OCI-LY3 (cell line): Measurements from ENCODE around the gene KLHL30.
A peak's percentile ranks its signal among the peaks of the same experiment; 100 is the strongest.

Experiments used
- H2AFZ ChIP-seq: fragments of 200-600, 300-600 bp; shearing (Covaris generic); 2 replicates; pipeline ENCODE4 v1.6.0; 2014; ENCODE audit warnings: antibody characterized with exemption, low read depth, low read length
- H3K27ac ChIP-seq: fragments of 200-600, 300-600 bp; sonication (generic); 2 replicates; pipeline ENCODE4 v1.5.1; 2014; ENCODE audit warnings: mild to moderate bottlenecking, low read length, moderate library complexity, mixed read lengths
- H3K27me3 ChIP-seq: fragments of 200-600, 300-600 bp; sonication (generic); 2 replicates; pipeline ENCODE4 v1.6.1; 2014; ENCODE audit warnings: low read depth, low read length, mixed read lengths
- H3K36me3 ChIP-seq: fragments of 200-600, 300-600 bp; sonication (generic); replicated peaks from 2 replicates; pipeline ENCODE3; 2014; ENCODE audit warnings: low read depth, low read length, mixed read lengths
- H3K4me1 ChIP-seq: fragments of 300-600, 200-600 bp; sonication (generic); 2 replicates; pipeline ENCODE4 v1.6.1; 2014; ENCODE audit warnings: low read length, mixed read lengths
- H3K4me2 ChIP-seq: fragments of 200-600, 300-600 bp; sonication (generic); 2 replicates; pipeline ENCODE4 v1.6.1; 2014; ENCODE audit warnings: low read length, mixed read lengths
- H3K4me3 ChIP-seq: fragments of 300-600, 200-600 bp; sonication (generic); 2 replicates; pipeline ENCODE4 v1.5.1; 2014; ENCODE audit warnings: antibody characterized with exemption, mild to moderate bottlenecking, low read length, moderate library complexity
- H3K79me2 ChIP-seq: fragments of 300-600, 200-600 bp; shearing (Covaris generic); 2 replicates; pipeline ENCODE4 v1.6.1; 2014; ENCODE audit warnings: mild to moderate bottlenecking, low read length, mixed read lengths
- H3K9ac ChIP-seq: fragments of 300-600, 200-600 bp; shearing (Covaris generic); 2 replicates; pipeline ENCODE4 v1.6.0; 2014; ENCODE audit warnings: mild to moderate bottlenecking, low read length, moderate library complexity
- H3K9me3 ChIP-seq: fragments of 200-600, 300-600 bp; shearing (Covaris generic); 2 replicates; pipeline ENCODE4 v1.6.1; 2014; ENCODE audit warnings: low read length, mixed read lengths; ENCODE audit not compliant: insufficient read depth
- H4K20me1 ChIP-seq: fragments of 200-600, 300-600 bp; sonication (generic); 2 replicates; pipeline ENCODE4 v1.6.1; 2016; ENCODE audit warnings: low read length, mixed read lengths; ENCODE audit not compliant: insufficient read depth
- EZH2phosphoT487 ChIP-seq: fragments of 200-600 bp; shearing (Covaris generic); IDR thresholded peaks from 2 replicates; pipeline ENCODE4 v1.6.1; 2018; ENCODE audit warnings: antibody characterized with exemption, mixed run types, low read depth
- TF ChIP-seq, protein P1 (sequence below): fragments of 200-600, 300-600 bp; sonication (generic); IDR thresholded peaks from 2 replicates; pipeline ENCODE4 v1.5.1; 2014; ENCODE audit warnings: antibody characterized with exemption, low read length, low read depth

KLHL30 gene

DNA sequence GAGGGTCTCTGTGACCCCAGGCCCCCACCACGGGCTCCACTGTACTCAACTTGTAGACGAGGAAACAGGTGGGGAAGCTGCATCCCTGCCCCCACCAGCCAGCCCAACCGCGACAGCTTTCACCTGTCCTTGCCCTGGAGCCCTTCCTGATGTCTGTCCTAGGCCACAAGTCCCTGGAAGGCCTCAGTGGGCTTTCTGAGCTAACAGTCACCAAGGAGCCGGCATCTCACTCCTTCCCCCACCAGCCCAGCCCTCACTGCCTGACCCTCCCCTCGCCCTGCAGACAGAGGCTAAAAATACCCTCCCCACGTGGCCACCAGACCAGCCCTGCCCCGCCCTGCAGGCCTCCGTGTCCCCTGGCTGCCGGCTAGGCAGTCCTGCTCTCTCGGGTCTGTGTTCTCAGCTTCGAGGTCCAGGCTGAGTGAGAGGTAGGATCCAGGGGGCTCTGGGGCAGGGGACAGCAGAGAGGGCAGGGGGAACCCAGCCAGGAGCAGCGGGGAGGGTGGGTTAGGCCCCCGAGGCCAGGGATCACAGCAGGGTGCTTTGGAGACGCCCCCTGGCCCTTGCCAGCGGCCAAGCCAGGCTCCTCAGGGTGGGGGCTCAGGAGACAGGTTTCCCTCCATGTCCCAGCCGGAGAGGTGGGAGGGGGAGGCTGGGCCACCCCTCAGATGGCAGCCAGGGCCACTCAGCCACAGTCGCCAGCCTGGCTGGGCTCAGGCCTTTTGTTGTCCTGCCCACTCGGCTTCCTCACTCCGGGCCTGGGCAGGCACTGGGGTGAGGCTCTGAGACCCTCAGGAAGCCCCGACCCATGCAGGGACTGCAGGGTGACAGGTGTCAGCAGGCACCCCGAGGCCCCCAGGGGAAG is at the start of gene KLHL30:
Gene KLHL30, plus strand, starts transcription at position 338 of the 865 bp plus-strand sequence. CDS start 2,087 bp downstream, outside the sequence.
- no peak within 1 kb of the TSS for H3K27ac ChIP-seq
- peak within 1 kb of the TSS; percentile 72 for H3K4me3 ChIP-seq
- peaks cover 6% of the 10 kb centered on the region for H3K4me1 ChIP-seq

DNA sequence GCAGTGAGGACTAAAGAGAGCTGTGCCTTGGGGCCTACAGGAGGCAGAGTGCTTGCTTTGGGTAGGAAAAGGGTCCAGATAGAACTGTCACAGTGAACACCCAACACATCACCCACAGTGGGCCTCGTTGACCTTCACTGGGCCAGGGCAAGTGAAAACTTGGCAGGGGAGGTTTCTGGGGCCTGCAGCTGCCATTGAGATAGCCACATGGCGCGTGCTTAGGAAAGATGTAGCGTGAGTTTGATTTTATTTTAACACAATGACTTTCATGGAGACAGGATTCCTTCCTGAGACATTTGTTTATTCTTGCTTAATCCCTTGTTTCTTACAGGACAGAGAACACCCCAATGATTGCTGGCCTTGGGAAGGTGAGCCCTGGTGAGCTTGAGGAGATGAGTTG is 47.6 kb upstream of the KLHL30 start:
- no peak overlapping the region for H3K4me3 ChIP-seq
- H3K27me3 ChIP-seq: no peaks in the 10 kb centered on the region
- no peaks in the 10 kb centered on the region for H3K9me3 ChIP-seq
- TF ChIP-seq, protein P1, sequence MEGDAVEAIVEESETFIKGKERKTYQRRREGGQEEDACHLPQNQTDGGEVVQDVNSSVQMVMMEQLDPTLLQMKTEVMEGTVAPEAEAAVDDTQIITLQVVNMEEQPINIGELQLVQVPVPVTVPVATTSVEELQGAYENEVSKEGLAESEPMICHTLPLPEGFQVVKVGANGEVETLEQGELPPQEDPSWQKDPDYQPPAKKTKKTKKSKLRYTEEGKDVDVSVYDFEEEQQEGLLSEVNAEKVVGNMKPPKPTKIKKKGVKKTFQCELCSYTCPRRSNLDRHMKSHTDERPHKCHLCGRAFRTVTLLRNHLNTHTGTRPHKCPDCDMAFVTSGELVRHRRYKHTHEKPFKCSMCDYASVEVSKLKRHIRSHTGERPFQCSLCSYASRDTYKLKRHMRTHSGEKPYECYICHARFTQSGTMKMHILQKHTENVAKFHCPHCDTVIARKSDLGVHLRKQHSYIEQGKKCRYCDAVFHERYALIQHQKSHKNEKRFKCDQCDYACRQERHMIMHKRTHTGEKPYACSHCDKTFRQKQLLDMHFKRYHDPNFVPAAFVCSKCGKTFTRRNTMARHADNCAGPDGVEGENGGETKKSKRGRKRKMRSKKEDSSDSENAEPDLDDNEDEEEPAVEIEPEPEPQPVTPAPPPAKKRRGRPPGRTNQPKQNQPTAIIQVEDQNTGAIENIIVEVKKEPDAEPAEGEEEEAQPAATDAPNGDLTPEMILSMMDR: no peak
- no peak for TF ChIP-seq EZH2phosphoT487
- no peak overlapping the region for H3K4me2 ChIP-seq
- peaks cover 7% of the 10 kb centered on the region for H3K4me1 ChIP-seq
- no peak overlapping the region for H3K9ac ChIP-seq
- H3K36me3 ChIP-seq: no peaks in the 10 kb centered on the region
- no peak overlapping the region for H3K27ac ChIP-seq
- H3K79me2 ChIP-seq: no peaks in the 10 kb centered on the region
- H4K20me1 ChIP-seq: no peaks in the 10 kb centered on the region
- no peak overlapping the region for H2AFZ ChIP-seq

More for the DNA sequence above, at the start of gene KLHL30:
- peak within 1 kb of the TSS; percentile 82 for H3K4me2 ChIP-seq
- H2AFZ ChIP-seq: peak within 1 kb of the TSS; percentile 69; the same call in 1 of the 2 replicates
- no peaks in the 10 kb centered on the region for H3K27me3 ChIP-seq
- no peaks in the 10 kb centered on the region for H3K9me3 ChIP-seq
- 0 out of 2 replicates have a peak within 1 kb of the TSS, but pooled peaks have one; percentile 13 for H3K9ac ChIP-seq
- TF ChIP-seq, protein P1: no peak
- TF ChIP-seq EZH2phosphoT487: no peak
- no peaks in the 10 kb centered on the region for H4K20me1 ChIP-seq
- no peaks in the 10 kb centered on the region for H3K36me3 ChIP-seq
- H3K79me2 ChIP-seq: no peaks in the 10 kb centered on the region

DNA sequence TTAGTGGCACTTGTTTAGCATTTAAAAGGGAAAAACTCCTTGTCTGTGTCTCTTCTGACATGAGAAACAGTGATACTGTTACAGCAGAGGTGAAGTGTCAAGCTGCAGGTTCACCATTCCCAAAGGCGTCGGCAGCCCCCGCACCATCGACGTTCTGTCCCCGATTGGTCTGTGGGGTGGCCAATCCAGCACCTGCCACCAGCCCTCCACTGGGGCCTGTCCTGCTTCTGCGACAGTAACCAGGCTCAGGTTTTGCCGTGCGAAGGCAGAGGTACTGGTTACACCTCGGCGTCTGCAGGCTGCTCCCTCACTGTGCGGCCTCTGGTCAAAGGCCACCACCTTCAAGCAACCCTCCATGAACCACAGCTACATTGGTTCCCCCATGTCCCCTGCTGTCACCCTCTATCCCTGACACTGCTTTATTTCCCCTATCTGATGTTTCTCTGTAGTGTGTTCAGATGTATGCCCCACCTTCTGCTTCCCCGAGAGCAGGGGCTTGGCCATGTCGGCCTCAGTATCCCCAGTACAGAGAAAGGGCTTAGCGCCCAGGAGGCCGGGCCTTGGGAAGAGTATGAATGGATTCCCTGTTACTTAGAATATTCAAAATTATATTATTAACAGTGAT is 46.9 kb upstream of the KLHL30 start:
- Histone ChIP-seq H3K27me3 (no peaks in the 10 kb centered on the region), H3K4me1 (peaks cover 7% of the 10 kb centered on the region), H3K79me2 (no peaks in the 10 kb centered on the region), H3K4me2 (no peak overlapping the region), H3K27ac (no peak overlapping the region), H3K4me3 (no peak overlapping the region), H3K9me3 (no peaks in the 10 kb centered on the region), H4K20me1 (no peaks in the 10 kb centered on the region), H3K36me3 (no peaks in the 10 kb centered on the region), H3K9ac (no peak overlapping the region), H2AFZ (no peak overlapping the region)
- no peak for TF ChIP-seq EZH2phosphoT487
- TF ChIP-seq, protein P1: no peak

GRCh38 chr2:238092486-238093035 is 45.9 kb upstream of the KLHL30 start:
- H3K27ac ChIP-seq: no peak overlapping the region
- H3K4me1 ChIP-seq: no peaks in the 10 kb centered on the region
- H3K27me3 ChIP-seq: no peaks in the 10 kb centered on the region
- H3K36me3 ChIP-seq: no peaks in the 10 kb centered on the region
- no peaks in the 10 kb centered on the region for H3K79me2 ChIP-seq
- no peak for TF ChIP-seq EZH2phosphoT487
- TF ChIP-seq, protein P1: no peak
- H2AFZ ChIP-seq: no peak overlapping the region
- no peak overlapping the region for H3K9ac ChIP-seq
- no peaks in the 10 kb centered on the region for H4K20me1 ChIP-seq
- no peaks in the 10 kb centered on the region for H3K9me3 ChIP-seq
- no peak overlapping the region for H3K4me3 ChIP-seq
- no peak overlapping the region for H3K4me2 ChIP-seq
